Measurements from ENCODE around the gene NUPR2.
A peak's percentile ranks its signal among the peaks of the same experiment; 100 is the strongest.
"Not testable (repeated sequence)": the region's sequence is repeated elsewhere in the genome, so short reads cannot be mapped to it uniquely, and the experiment has no call there.

Gene NUPR2, protein sequence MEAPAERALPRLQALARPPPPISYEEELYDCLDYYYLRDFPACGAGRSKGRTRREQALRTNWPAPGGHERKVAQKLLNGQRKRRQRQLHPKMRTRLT

DNA sequence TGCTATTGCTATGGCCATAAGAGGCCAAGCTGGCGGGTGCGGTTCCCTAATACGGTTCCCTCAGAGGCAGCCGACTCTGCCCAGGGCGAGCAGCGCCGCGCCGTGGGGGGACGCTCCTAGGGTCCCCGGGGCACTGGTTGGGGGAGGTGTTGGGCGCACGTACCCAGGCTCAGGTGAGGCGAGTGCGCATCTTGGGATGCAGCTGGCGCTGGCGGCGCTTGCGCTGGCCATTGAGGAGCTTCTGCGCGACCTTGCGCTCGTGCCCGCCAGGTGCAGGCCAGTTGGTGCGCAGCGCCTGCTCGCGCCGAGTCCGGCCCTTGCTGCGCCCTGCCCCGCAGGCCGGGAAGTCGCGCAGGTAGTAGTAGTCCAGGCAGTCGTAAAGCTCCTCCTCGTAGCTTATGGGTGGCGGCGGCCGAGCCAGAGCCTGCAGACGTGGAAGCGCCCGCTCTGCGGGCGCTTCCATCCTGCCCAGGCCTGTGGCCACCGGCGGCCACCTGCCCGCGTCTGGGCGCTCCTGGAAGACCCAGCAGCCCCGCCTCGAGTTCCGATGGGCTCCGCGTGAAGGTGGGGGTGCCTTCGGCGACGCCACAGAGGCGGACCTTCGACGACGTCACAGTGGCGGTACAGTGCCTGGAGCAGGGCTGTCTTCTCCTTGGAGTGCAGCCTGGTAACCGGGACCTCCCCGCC is at the start of gene NUPR2:
Gene NUPR2, minus strand, starts transcription at position 566 of the 687 bp plus-strand sequence. Its CDS starts 103 bp downstream, at position 463.
- DNase-seq (ENCODE audit: insufficient read length, low spot score) (no peak), FAIRE-seq (no peak)
- no peak for TF ChIP-seq POLR2A (IDR thresholded peaks at IDR 0.05; ENCODE audit: low read depth, low read length)

DNA sequence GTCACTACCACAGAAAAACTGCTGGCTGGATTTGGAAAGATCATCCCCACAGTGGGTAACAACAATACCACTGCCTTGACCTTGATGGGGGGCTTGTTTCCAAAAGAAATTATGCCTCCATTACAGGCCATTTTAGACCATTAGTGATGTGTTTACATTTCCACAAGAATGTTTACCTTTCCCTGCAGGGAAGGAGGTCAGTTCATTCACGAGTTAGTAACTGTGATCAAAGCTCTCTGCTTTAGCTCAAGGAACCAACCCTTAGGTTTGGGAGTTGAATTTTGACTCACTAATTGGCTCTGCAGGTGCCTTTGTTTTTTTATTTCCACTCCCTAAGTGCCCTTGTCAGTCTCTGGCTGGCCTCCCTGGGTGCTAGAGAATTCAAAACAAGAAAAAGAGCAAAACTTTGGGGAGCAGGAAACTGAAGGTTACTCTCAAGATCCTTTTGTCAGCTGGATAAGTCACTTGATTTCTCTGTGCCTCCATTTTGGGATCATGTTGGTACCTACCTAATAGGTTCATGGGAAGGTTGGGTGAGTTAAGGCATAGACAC is 41.1 kb upstream of the NUPR2 start:
- DNase-seq (ENCODE audit: insufficient read length, low spot score) (no peak), FAIRE-seq (no peak)
- TF ChIP-seq POLR2A (IDR thresholded peaks at IDR 0.05; ENCODE audit: low read depth, low read length), result no peak

DNA sequence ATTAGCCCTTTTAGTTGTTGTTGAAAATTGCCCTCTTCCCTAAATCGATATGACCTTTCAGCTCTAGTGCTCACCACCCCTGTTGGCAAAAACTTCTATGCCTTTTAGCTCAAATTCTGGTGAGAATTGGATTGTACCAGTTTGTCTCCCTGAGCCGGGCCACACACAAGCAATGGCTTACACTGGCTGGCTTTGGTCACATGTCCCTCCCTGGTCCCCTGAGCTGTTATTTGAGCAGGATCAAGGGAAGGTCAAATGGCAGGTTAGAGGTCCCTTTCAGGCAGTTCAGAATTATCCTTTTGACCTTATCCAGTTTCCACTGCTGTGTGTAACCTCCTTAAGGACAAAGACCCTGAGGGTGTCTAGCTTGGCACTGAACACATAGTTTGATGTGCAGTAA is 14.8 kb upstream of the NUPR2 start:
- not testable (repeated sequence) for DNase-seq (ENCODE audit: insufficient read length, low spot score); FAIRE-seq

DNA sequence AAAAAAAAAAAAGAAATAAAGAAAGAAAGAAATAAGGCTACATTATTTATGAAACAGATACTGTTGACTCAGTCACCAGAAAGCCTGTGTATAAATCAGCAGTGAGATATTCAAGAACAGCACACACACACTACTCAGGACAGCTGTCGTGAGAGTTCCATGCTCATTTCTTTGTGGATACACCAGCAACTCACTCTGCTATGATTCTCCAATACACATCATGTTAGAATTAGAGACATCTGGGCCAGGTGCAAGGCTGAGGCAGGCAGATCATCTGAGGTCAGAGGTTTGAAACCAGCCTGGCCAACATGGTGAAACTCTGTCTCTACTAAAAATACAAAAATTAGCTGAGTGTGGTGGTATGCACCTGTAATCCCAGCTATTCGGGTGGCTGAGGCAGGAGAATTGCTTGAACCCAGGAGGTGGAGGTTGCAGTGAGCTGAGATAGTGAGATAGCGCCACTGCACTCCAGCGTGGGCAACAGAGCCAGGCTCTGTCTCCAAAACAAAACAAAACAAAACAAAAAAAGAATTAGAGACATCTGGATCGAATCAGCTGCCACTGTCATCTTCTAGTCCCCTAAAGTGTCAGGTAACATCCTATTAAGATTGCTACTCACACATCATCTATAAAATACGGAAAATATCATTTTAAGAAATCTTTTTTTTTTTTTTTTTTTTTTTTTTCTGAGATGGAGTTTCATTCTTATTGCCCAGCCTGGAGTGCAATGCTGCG is 11.2 kb upstream of the NUPR2 start:
- DNase-seq (ENCODE audit: insufficient read length, low spot score), result no peak
- TF ChIP-seq POLR2A (IDR thresholded peaks at IDR 0.05; ENCODE audit: low read depth, low read length), result no peak
- FAIRE-seq, result no peak

DNA sequence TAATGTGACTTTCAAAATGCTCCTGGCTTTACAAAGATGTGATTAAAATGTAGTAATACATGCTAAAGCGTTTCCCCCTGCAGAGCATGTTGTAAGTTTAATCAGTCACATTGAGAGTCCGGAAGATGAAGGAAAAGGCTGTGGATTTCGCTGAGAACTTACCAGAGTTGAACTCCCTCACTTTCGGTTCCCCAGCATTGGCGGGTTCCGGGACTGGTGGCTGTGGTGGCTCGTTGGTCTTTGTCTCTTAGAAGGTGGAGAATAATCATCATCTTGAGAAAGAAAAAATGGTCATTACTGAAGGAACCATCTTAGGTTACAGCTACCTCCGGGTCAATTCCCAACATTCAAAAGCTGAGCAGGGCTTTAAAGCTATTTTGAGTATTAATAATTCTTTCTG is 9.6 kb upstream of the NUPR2 start:
- FAIRE-seq (no peak), DNase-seq (ENCODE audit: insufficient read length, low spot score) (no peak)
- TF ChIP-seq POLR2A (IDR thresholded peaks at IDR 0.05; ENCODE audit: low read depth, low read length), result no peak

DNA sequence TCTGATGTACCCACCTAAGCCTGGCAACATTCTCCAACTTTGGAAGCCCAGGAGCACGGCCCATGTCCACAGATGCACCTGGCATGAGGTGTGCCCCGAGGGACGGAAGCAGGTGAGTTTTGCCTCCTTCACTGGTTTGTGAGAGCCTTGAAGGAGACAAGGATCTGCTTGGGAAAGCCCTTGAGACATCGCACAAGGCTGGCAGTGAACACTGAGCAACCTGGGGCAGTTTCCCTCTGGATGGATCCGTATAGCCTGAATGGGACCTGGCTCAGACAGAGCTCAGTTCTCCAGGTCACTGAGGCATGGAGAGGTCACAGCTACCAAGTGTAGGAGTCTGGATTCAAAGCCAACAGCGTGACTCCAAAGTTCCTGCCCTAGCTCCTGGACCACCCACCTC is 8.8 kb upstream of the NUPR2 start:
- FAIRE-seq (no peak), DNase-seq (ENCODE audit: insufficient read length, low spot score) (no peak)
- TF ChIP-seq POLR2A (IDR thresholded peaks at IDR 0.05; ENCODE audit: low read depth, low read length), result no peak

DNA sequence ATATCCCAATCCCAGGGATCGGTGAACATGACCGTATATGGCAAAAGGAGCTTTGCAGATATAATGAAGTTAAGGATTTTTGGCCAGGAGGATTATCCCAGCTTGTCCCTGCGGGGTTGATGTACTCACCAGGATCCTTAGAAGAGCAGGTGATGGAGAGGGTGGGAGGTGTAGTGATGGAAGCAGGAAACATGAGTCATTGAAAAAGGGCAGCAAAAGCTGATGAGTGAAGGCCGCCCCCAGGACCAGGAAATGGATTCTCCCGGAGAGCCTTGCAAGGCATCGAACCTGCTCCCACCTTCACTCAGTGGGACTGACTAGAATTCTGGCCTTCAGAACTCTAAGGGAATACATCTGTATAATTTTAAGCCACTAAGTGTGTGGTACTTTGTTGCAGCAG is 5.2 kb upstream of the NUPR2 start:
- TF ChIP-seq POLR2A (IDR thresholded peaks at IDR 0.05; ENCODE audit: low read depth, low read length), result no peak
- DNase-seq (ENCODE audit: insufficient read length, low spot score) (no peak), FAIRE-seq (no peak)

DNA sequence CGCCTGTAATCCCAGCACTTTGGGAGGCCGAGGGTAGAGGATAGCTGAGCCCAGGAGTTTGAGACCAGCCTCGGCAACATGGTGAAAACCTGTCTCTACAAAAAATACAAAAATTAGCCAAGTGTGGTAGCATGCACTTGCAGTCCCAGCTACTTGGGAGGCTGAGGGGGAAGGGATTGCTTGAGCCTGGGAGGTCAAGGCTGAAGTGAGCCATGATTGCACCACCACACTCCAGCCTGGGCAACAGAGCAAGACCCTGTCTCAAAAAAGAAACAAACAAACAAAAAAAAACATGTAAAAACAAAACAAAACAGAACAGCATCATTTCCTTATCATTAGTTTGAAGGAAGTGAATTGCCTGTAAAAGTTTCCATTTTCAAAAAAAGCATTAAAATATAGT is 4.0 kb downstream of the NUPR2 start:
- not testable (repeated sequence) for FAIRE-seq; DNase-seq (ENCODE audit: insufficient read length, low spot score)

DNA sequence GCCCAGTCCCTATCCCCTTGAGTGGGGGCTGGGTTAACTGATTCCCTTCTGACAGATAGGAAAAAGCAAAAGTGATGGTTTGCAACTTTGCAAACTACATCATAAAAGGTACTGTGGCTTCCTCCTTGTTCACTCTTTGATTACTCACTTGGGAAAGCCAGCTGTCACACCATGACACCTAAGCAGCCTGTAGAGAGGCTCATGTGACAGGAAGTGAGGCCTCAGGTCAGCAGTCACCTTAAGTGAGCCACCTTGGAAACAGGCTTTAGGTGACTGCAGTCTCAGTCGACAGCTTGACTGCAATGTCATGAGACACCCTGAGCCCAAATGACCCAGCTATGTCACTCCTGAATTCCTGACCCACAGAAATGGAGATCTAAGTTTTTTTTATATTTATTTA is 5.6 kb downstream of the NUPR2 start:
- TF ChIP-seq POLR2A (IDR thresholded peaks at IDR 0.05; ENCODE audit: low read depth, low read length), result no peak
- DNase-seq (ENCODE audit: insufficient read length, low spot score) (no peak), FAIRE-seq (no peak)

DNA sequence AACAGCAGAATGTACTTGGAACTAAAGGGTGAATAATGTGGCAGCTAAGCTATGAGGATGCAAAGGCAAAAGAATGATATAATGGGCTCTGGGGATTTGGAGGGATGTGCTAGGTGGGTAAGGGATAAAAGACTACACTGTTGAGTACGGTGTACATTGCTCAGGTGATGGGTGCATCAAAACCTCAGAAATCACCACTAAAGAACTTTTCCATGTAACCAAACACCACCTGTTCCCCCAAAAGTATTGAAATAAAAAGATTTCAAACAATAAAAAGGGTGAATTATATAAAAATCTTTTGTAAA is 8.3 kb downstream of the NUPR2 start:
- no peak for TF ChIP-seq POLR2A (IDR thresholded peaks at IDR 0.05; ENCODE audit: low read depth, low read length)
- no peak for FAIRE-seq
- no peak for DNase-seq (ENCODE audit: insufficient read length, low spot score)

DNA sequence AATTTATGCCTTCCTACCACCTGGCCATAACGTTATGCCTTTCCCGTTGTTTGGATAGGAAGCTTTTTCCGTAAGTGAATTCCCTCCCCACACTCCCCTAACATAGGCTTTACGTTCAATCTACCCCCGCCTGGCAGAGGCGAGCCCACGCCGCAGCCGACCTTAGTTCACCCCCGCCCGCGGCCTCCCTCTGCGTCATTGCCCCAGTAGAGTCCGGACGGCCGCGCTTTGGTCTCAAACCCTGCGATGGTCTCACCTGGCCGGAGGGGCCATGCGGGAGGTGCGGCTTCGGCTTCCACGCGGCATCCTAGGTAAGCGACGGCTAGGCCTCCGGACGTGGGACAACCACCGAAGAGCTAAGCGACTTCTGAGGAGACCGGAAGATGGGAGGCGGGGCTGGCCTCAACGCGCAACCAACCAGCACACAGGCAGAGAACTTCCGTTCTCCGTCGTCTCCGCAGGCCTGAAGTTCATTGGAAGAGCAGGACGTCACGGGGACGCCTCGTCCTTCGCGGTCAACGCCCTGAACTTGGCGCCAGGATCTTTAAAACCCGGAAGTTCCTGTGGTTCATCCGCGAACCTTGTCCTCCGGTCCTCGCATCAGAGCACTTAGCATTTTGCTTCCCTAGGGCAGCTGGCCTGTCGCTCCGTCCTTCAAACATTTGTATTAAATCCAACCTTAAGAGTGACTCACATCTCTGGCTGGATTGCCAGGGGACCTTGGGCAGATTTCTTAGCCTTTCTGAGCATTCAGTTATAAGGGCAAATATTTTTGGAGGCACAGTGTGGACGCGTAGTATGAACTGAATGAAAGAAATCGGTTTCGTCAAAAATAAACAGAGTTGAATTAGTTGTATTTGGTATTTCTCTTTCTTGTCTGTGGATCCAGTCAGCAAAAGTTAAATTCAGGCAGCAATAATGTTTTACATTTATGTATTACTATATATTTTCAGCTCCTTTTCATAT is 9.8 kb downstream of the NUPR2 start, which contains the start of gene CHCHD2:
Gene CHCHD2, minus strand, starts transcription at position 369 of the 966 bp plus-strand sequence. Its CDS starts 63 bp downstream, at position 306.
- FAIRE-seq, result peak; percentile 98
- TF ChIP-seq POLR2A (IDR thresholded peaks at IDR 0.05; ENCODE audit: low read depth, low read length), result peak; percentile 81
- DNase-seq (ENCODE audit: insufficient read length, low spot score), result peak; percentile 100

DNA sequence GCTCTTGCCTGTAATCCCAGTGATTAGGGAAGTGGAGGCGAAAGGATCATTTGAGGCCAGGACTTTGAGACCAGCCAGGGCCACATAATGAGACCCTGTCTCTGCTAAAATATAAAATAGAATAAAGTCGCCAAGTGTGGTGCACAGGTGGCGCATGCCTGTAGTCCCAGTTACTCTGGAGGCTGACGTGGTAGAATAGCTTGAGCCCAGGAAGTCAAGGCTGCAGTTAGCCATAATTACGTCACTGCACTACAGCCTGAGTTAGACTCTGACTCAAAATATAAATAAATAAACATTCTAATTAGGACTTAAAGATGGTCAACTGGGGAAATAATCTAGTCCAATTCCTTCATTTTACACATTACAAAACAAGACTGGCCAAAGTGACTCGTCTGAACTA is 10.7 kb downstream of the NUPR2 start:
- DNase-seq (ENCODE audit: insufficient read length, low spot score) (no peak), FAIRE-seq (peak; percentile 41)
- no peak for TF ChIP-seq POLR2A (IDR thresholded peaks at IDR 0.05; ENCODE audit: low read depth, low read length)

DNA sequence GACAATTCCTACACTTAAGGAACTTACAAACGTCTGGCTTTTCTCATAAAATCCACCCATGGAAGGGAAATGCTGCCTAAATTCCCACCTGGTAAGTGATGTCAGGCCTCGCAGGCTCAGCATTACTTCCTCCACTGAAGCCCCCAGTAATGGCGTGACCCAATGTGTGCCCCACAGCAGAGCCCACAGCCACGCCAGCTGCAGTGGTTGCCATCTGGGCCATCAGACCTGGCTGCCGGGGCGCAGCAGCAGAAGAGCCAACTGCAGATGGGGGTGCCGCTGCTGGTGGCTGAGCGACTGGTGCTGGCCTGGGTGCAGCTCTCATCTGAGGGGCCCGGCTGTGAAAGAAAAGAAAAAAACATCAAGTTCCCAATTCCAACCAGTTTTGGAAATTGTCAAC is 12.1 kb downstream of the NUPR2 start:
- not testable (repeated sequence) for FAIRE-seq; DNase-seq (ENCODE audit: insufficient read length, low spot score)

DNA sequence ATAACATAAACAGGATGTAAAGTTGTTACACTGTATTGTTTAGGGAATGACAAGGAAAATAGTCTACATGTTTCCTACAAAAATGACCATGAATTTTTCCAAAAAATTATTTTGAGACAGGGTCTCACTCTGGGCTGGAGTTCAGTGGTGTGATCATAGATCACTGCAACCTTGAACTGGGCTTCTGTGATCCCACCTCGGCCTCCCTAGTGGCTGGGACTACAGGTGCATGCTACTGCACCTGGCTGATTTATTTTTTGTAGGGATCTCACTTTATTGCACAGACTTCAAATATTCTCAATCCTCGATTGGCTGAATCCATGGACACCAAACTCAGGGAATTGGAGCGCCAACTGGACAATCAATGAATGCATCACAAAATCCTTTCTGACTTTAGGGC is 16.6 kb downstream of the NUPR2 start:
- no peak for TF ChIP-seq POLR2A (IDR thresholded peaks at IDR 0.05; ENCODE audit: low read depth, low read length)
- DNase-seq (ENCODE audit: insufficient read length, low spot score) (no peak), FAIRE-seq (no peak)

DNA sequence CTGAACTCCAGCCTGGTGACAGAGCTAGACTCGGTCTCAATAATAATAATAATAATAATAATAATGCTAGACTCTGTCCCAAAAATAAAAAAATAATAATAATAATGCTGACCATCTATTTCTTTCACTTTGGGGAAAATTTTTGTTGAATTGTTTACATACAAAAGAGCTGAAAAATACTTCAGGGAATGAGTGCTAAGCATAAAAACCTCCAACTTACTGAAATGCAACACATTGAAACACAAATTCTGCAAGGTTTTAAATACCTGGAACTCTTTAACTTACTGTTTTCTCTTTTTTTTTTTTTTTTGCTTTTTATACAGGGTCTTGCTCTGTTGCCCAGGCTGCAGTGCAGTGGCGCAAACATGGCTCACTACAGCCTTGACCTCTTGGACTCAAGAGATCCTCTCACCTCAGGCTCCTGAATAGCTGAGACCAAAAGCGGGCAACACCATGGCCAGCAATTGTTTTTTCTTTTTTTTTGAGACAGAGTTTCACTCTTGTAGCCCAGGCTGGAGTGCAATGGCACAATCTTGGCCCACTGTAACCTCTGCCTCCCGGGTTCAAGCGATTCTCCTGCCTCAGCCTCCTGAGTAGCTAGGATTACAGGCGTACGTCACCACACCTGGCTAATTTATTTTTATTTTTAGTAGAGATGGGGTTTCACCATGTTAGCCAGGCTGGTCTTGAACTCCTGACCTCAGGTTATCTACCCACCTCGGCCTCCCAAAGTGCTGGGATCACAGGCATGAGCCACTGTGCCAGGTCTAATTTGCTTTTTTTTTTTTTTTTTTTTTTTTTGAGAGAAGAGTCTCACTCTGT is 17.8 kb downstream of the NUPR2 start:
- not testable (repeated sequence) for FAIRE-seq; DNase-seq (ENCODE audit: insufficient read length, low spot score)
